Right kidney (tissue), 1 donor: ENCODE data around the gene MYOZ1.
"Not testable (repeated sequence)": the region's sequence is repeated elsewhere in the genome, so short reads cannot be mapped to it uniquely, and the experiment has no call there.

Experiments used
- DNase-seq: peaks from one replicate; pipeline ENCODE4 v3.0.0-alpha.2; 2016

MYOZ1 gene

DNA sequence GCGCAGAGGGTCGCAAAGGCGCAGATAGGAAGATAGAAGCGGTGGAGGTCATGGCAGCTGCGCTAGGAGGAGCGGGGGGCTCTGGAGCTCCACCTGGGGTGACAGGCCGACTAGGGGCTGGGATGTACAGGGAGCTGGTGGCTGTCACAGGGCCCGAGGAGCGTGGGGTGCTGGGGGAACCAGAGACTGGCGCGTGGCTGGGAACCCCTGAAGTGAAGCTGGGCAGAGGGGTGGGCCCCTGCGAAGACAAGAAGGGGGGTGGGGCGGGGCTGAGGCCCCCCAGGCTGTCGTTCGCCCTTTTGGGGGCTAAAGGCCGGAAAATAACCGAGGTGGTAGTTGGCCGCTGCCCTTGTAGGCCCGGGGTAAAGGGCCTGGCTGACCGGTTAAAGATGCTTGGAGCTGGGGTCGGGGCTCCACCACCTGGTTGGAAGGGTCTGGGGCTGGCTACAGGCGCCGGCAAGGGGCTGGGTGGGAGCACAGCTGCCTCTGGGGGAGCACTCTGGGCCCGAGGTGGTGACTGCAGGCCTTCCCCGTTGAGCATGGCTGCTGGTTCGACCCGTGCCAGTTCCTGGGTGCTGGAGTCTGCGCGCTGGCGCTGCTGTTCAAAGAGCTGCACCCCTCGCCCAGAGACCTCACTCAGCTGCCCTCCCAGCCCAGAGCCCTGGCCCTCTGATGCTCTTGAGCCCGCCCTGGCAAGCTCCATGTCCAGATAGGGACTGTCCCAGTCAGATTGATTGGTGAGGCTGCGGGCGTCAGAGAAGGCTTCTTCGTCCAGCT is 6.8 kb upstream of the MYOZ1 start:
- no peak for DNase-seq

DNA sequence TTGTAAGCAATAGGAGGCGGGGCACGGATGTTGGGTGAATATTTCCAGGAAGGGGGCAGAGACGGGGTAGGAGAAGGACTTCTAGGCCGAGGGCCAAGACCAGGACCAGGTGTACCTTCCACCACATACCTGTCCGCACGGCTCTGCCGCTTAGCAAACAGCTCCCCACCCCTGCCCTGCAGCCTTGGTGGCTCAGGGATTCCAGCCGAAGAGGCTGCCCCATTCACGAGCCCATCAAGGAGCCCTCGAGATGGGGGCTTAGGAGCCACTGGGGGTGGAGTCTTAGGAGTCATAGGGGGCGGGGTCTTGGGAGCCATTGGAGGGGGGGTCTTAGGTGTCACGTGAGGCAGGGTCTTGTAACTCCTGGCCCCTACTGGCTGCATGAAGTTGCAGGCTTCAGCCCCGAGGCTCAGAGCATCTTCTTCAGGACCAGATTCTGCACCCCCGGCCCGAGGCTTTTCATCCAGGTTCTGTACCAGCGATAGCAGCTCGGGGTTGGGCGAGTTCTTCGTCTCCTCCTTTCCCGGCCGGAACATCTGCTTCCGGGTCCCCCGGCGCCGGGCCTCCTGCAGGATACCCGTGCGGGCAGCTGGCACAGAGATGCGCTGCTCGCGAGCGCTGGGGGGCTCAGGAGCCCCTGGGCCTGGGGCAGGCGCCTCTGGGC is 6.1 kb upstream of the MYOZ1 start:
- DNase-seq: peak; percentile 82

DNA sequence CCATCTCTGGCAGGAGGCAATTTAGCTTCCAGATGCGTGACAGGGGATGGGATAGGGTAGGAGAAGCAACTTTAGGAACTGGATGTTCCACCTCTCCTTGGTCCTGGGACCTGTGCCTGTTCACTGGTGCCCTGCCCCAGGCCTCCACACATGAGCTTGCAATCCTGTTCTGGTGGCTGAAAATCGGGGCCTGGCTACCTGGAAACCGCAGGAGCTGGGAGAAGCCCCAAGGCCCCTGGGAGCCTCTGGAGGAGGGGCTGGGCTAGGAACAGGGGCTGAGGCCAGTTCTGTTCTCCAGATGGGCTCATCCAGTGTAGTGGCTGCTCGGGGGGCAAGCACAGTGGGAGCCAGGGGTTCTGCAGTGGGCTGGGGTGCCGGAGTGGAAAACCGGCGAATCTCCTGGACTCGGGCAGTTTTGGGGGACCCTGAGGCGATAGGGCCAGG is 5.3 kb upstream of the MYOZ1 start:
- no peak for DNase-seq

- no peak for DNase-seq
Observed at GRCh38 chr10:73645251-73645650, 4.0 kb upstream of the MYOZ1 start.

DNA sequence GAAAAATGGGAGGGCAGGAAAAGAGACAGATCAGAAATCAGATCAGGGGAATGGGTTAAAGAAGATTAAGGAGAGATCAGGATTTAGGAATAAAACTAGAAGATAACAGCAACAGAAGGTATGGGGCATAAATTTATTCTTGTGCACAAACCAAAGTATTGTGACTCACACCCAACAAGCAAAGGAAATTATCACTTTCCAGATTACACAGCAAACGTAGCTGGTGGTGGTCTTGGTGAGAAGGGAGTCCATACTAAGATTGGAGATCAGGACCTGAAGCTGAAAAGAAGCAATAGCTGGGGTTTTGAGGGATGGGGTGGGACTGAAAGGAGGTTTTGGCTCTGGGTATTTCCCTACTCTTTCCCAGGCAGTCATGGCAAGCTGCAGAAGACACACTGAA is 3.5 kb upstream of the MYOZ1 start:
- DNase-seq: no peak

- DNase-seq: peak; percentile 63
Observed at GRCh38 chr10:73644015-73644743, 2.9 kb upstream of the MYOZ1 start.

- DNase-seq: no peak
Observed at GRCh38 chr10:73643362-73643761, 2.1 kb upstream of the MYOZ1 start.

DNA sequence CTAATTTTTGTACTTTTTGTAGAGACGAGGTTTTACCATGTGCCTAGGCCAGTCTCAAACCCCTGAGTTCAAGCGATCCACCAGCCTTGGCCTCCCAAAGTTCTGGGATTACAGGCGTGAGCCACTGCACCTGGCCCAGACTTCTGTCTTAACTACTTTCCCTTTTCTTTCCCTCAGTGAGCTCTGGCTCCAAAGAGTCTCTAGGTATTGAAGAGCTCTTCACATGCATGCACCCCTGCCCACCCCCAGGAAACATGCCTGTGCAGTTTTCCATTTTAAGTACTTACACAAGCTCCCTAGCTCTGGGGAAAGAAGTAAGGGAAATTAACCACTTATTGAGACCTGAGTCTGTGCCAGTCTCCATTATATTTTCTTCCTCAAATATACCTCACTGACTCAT is 2.0 kb downstream of the MYOZ1 start:
- no peak for DNase-seq

- DNase-seq: no peak
Observed at GRCh38 chr10:73635781-73636180, 5.5 kb downstream of the MYOZ1 start.

DNA sequence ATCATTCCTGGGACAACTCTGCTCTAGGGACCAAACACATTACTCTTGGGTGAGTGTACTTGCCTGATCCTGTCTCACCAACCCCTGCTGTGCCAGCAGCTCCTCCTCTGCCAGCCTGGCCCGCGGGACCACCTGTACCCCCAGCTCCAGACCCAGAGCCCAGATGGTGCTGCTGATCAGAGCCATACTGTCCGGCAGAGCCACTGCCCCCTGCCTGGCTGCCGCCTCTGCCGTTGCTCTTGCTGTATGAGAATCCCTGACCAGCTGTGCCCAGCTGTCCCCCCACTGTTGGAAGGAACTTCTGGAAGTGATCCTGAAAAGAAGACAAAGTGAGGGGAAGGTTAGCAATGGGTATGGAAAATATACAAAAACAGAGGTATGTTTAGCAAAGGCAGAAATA is 6.9 kb downstream of the MYOZ1 start:
- no peak for DNase-seq

DNA sequence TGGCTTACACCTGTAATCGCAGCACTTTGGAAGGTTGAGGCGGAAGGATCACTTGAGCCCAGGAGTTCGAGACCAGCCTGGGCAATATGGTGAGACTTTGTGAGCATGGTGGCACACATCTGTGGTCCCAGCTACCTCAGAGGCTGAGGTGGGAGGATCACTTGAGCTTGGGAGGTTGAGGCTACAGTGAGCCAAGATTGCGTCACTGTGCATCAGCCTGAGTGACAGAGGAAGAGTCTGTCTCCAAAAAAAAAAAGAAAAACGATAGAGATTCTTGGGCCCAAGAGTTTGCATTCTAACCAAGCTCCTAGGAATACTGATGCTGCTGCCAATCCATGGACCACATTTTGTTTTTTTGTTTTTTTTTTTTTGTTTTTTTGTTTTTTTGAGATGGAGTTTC is 12.1 kb downstream of the MYOZ1 start:
- DNase-seq: no peak

DNA sequence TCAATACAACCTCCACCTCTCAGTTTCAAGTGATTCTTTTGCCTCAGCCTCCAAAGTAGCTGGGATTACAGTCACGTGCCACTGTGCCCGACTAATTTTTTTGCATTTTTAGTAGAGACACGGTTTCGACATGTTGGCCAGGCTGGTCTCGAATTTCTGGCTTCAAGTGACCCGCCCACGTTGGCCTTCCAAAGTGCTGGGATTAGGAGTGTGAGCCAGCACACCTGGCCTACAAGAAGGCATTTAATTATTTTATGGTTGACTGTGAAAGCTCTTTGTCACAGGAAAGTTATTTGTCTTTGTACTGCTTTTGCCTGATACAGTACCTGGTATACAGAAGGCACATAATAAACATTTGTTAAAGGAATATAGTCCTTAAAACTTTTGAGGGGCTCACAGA is 12.9 kb downstream of the MYOZ1 start:
- DNase-seq: no peak

GRCh38 chr10:73627300-73627699 is 14.0 kb downstream of the MYOZ1 start:
- no peak for DNase-seq

GRCh38 chr10:73625884-73626752 is 15.2 kb downstream of the MYOZ1 start:
- peak; percentile 88 for DNase-seq

GRCh38 chr10:73625004-73625883 is 16.0 kb downstream of the MYOZ1 start:
- DNase-seq: peak; percentile 77

DNA sequence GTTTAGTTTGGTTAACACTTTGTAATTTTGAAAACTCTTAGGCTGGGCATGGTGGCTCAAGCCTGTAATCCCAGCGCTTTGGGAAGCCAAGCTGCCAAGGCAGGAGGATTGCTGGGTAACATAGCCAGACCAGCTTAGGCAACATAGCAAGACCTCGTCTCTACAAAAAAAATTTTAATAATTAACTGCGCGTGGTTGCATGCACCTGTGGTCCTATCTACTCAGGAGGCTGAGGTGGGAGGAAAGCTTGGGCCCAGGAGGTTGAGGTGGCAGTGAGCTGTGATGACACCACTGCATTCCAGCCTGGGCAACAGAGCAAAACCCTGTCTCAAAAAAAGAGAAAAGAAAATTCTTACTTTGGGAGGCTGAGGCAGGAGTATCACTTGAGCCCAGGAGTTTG is 18.2 kb downstream of the MYOZ1 start:
- DNase-seq: no peak

DNA sequence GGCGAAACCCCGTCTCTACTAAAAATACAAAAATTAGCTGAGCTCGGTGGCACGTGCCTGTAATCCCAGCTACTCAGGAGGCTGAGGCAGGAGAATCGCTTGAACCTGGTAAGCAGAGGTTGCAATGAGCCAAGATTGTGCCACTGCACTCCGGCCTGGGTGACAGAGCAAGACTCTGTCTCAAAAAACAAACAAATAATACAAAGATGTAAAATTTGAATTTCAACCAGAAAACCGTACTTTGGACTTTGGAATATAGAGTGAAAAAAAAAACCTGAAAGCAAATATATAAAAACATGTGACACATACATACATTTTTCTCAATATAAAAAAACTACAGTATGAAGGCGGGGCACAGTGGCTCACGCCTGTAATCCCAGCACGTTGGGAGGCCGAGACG is 20.3 kb downstream of the MYOZ1 start:
- DNase-seq: not testable (repeated sequence)

GRCh38 chr10:73617143-73617542 is 24.1 kb downstream of the MYOZ1 start:
- DNase-seq: not testable (repeated sequence)

DNA sequence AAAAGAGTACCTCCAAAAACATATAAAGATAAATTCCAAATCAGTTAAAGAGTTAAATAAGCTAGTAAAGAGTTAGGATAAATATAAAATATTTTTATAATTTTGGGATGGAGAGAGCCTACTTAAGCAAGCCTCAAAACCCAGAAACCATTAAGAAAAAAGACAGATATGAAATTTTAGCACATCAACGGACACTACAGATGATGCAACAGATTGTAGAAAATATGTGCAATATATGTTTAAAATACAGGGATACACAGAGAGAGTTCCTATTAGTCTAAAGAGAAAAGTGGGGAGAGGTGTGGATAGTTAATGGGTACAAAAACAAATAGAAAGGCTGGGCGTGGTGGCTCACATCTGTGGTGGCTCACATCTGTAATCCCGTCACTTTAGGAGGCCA is 26.6 kb downstream of the MYOZ1 start:
- DNase-seq: no peak

- DNase-seq: no peak
Observed at GRCh38 chr10:73609116-73609515, 32.2 kb downstream of the MYOZ1 start.

DNA sequence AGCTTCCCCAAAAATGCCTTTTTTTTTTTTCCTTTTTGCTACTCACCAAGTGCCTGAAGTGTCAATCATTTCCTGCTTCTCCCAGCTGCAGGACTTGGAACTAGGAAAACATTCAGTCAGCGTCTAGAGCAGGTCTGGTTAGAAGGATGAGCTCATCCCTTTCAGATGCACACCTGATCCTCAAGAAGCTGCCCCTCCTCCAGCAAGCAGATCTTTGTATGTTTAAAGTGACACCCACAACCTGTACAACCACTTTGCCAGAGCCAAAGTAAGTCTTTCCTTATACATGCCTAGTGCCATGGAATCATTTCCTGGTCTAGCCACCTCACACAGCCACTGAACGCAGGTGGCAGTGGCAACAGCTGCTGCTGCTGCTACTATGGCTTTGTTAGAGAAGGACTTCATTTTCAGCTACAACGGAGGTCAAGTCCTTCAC is 39.8 kb downstream of the MYOZ1 start:
- peak; percentile 17 for DNase-seq
